GM12891 (cell line): ENCODE measurements around the gene GDF2.

Source experiments
- PAX5 ChIP-seq: IDR thresholded peaks from 2 replicates; pipeline ENCODE4 v1.6.1; 2011; ENCODE audit warnings: low read length, moderate library complexity, mild to moderate bottlenecking; ENCODE audit not compliant: insufficient read depth, severe bottlenecking
- POLR2A ChIP-seq: IDR thresholded peaks from 2 replicates; pipeline ENCODE4 v1.6.1; 2011; ENCODE audit warnings: low read depth, low read length, control low read depth
- POLR2AphosphoS5 ChIP-seq: IDR thresholded peaks from 2 replicates; pipeline ENCODE4 v1.6.1; 2011; ENCODE audit warnings: low read depth, low read length, control low read depth
- SPI1 ChIP-seq: IDR thresholded peaks from 2 replicates; pipeline ENCODE4 v1.6.1; 2011; ENCODE audit warnings: low read depth, low read length, control low read depth
- TAF1 ChIP-seq: IDR thresholded peaks from 2 replicates; pipeline ENCODE4 v1.6.1; 2011; ENCODE audit warnings: low read depth, low read length, control low read depth

- TF ChIP-seq POLR2A, result no peak
- TF ChIP-seq POLR2AphosphoS5, result no peak
- TF ChIP-seq TAF1, result no peak
- no peak for TF ChIP-seq PAX5
- no peak for TF ChIP-seq SPI1
Measured at GRCh38 chr10:47332371-47332770, 10.1 kb downstream of the GDF2 start.
